GM18520 (cell line): ENCODE data around the gene TICRR.

ENCODE experiments used
- ATAC-seq: cut with Tn5 transposase; IDR thresholded peaks from one replicate; pipeline ENCODE4 v1.9.1; 2021; ENCODE audit not compliant: unreplicated experiment

The TICRR gene

GRCh38 chr15:89653578-89653977 is 78.3 kb downstream of the TICRR start:
- ATAC-seq: no peak

- no peak for ATAC-seq
These were observed 79.1 kb downstream of the TICRR start for GRCh38 chr15:89654301-89654761.

- no peak for ATAC-seq
These were observed 79.9 kb downstream of the TICRR start, which contains the start of gene KIF7 for GRCh38 chr15:89654847-89655805. Gene KIF7, minus strand, starts transcription at chr15:89655467. Its CDS starts 2,537 bp downstream, at chr15:89652930.

- no peak for ATAC-seq
These were observed 81.0 kb downstream of the TICRR start for GRCh38 chr15:89656116-89656815.

GRCh38 chr15:89657686-89658200 is 82.5 kb downstream of the TICRR start:
- no peak for ATAC-seq

GRCh38 chr15:89659295-89659694 is 84.0 kb downstream of the TICRR start:
- no peak for ATAC-seq

- ATAC-seq: no peak
These were observed 85.3 kb downstream of the TICRR start for GRCh38 chr15:89660556-89660955.

- no peak for ATAC-seq
These were observed 87.8 kb downstream of the TICRR start for GRCh38 chr15:89662893-89663626.

- ATAC-seq: no peak
These were observed 89.4 kb downstream of the TICRR start for GRCh38 chr15:89664441-89665350.

- ATAC-seq: no peak
These were observed 90.3 kb downstream of the TICRR start for GRCh38 chr15:89665449-89666181.

- ATAC-seq: no peak
These were observed 91.1 kb downstream of the TICRR start for GRCh38 chr15:89666184-89666857.

GRCh38 chr15:89666858-89667705 is 91.8 kb downstream of the TICRR start:
- ATAC-seq: no peak

- ATAC-seq: no peak
These were observed 92.4 kb downstream of the TICRR start for GRCh38 chr15:89667706-89667960.

- ATAC-seq: no peak
These were observed 92.9 kb downstream of the TICRR start for GRCh38 chr15:89668171-89668570.

GRCh38 chr15:89669309-89669865 is 94.1 kb downstream of the TICRR start:
- ATAC-seq: no peak

GRCh38 chr15:89669941-89670340 is 94.7 kb downstream of the TICRR start:
- no peak for ATAC-seq

GRCh38 chr15:89670971-89671560 is 95.8 kb downstream of the TICRR start:
- ATAC-seq: no peak
